ENCODE data around the gene MIEF1.
A peak's percentile ranks its signal among the peaks of the same experiment; 100 is the strongest.

Gene MIEF1

GRCh38 chr22:39532215-39533073 lies 30.4 kb downstream of the MIEF1 start, which contains the start of gene RPS19BP1:
Gene RPS19BP1 (minus strand): TSS chr22:39532748. CDS start chr22:39532738, 10 bp downstream.
- peak; percentile 100 for DNase-seq

DNA sequence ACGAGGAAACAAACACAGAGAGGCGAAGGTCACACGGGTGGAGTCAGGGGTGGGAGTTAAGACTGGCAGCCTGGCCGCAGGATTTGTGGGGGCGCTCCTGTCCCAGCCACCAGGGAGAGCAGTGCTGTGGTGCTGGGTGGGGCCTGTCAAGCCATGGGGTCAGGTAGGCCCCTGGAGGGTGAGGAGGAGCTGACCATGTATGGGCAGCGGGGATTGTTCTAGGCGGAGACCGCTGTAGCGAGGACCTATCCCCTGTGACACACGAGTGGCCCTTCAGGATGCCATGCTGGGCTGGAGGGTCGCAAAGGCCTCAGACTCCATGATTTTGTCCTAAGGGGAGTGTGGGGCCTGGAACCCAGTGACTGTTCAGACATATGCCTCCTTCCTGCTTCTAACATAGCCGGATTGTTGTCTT lies 32.0 kb downstream of the MIEF1 start:
- no peak for DNase-seq

GRCh38 chr22:39534591-39535356 lies 32.7 kb downstream of the MIEF1 start:
- DNase-seq = peak; percentile 61

- no peak for DNase-seq
Observed at GRCh38 chr22:39535357-39535725, 33.3 kb downstream of the MIEF1 start.

DNA sequence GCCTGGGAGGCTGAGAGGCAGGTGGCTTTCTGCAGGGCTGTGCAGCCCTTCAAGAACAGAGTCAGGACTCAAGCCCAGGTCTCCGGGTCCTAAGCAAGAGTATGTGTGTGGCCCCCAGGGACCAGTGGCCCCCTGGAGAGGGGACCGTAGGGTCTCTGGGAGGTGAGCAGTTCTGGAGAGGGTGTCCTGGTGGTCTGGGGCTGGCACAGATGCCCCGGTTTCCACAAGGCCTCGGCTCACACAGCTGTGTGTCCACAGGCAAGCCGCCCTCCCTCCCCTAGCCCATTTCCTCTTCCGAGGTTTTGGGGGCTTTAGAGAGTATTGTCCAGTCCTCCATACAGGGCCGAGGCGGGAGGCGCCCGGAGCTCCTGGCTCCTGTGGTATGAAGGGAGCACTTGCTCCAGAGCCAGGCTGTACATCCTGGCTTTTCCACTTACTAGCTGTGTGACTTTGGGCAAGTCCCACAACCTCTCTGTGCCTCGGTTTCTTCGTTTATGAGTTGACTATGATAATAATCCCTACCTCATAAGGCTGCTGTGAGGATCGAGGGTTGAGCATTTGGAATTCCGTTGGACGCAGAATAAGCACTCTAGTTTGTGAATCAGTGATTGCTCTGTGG lies 33.9 kb downstream of the MIEF1 start:
- no peak for DNase-seq

DNA sequence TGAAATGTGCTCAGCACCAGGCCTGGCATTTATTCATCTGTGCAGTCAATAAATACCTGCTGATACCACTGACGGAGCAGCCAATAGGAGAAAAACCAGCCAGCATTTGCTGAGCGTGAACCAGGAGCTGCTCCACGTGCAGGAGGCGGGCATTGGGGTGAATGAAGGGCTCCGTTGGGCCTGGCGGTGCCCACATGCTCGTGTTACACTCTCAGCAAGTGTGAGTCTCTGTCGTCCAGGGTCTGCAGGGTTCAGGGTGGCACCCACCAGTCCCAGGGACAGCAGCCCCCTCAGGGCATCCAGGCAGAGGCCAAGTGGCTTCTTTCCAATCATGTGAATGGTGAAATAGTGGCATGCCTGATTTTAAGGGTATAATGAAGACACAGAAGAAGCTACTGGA lies 34.6 kb downstream of the MIEF1 start:
- no peak for DNase-seq

DNA sequence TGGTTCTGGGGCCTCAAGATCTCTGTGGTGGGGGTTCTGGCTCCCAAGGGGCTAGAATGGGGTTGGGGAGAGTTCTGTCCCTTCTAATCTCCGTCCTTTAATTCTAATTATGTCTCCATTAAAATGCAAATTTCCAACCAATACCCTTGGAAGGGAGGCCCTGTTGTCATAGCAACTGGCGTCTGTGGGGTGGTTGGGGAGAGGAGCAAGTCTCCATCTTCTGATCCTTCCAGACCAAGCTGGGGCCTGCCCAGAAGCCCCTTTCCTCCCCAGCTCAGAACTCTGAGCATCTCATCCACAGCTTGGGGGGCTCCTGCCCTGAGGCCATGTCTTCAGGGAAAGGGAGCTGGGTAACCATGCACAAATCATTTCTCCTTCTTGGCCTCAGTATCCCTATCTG lies 35.9 kb downstream of the MIEF1 start:
- no peak for DNase-seq

GRCh38 chr22:39543095-39543494 lies 41.0 kb downstream of the MIEF1 start:
- DNase-seq = no peak

DNA sequence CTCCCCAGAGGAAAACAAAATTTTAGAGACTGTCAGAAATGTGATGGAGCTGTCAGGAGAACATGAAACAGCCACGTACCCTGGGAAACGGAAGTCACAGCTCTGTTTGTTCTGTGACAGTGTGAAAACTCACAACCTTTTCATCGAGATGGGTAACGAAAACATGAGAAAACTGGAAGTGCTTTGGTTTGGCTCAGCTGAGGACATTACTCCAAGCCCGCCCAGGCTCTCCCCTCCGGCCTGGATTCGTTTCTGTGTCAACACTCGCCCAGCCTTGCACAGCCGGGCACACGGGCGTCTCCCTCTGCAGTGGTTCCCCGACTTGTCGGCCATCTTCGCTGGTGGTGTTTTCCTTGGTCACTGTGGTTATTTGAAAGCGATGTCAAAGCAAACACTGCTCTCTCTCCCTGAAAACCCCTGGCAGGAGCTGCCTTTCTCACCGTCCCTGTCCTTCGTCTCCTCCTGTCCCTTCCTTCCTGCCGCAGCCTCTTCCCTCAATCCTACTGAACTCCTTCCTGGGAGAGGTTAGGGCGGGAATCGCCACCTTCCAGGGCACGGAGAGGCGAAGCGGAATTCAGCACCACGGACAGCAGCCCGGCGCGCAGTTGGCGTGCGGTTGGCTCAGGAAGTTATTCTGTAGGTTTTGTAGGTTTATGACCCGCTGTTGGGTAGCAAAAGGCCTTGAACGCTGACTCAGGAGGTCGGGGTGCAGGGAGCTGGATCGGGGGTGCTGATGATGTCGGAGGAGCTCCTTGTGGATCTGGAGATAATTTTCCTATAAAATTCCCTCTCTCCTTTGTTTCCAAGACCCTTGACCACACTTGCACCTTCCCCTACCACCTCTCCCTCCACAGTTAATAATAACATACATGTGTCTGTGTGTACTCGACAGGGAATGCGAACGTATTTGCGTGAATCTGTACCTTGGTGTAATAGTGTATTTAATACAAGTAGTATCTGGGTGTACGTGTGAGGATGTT lies 43.6 kb downstream of the MIEF1 start:
- no peak for DNase-seq

- no peak for DNase-seq
Observed at GRCh38 chr22:39546889-39547586, 44.9 kb downstream of the MIEF1 start.

- DNase-seq = no peak
Observed at GRCh38 chr22:39547587-39547947, 45.5 kb downstream of the MIEF1 start.

DNA sequence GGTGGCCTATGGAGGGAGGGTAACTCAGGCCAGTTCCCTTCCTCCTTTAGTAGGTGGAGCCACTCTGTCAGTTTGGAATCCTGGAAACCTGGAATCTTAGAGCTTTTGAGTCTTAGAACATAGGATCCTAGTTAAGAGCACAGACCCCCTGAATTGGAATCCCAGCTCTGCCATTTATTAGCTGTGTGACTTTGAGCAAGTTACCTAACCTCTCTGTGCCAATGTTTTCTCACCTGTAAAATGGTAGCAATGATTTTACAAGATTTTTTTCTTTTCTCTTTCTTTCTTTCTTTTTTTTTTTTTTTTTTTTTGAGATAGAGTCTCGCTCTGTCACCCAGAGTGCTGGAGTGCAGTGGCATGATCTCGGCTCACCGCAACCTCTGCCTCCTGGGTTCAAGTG lies 51.3 kb downstream of the MIEF1 start:
- DNase-seq = no peak

DNA sequence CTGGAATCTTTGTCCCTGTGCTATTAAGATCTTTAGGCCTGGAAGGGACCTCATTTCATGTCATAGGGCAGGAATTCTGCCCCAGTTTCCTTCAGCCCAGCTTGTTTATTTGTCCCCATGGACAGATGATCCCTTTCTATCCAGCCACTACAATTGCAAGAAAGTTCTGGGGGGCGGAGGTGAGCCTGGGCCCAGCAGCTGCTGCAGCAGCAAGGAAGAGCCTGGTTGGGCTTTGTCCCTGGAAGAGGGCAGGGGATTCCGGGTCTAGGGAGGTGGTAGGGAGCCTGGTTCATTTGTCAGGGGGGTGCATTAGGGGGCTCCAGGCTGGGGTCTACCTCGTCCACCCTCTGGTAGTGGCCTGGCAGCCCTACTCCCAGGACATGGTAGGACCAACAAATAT lies 52.1 kb downstream of the MIEF1 start:
- DNase-seq = no peak

- DNase-seq = no peak
Observed at GRCh38 chr22:39556970-39557841, 55.1 kb downstream of the MIEF1 start.

DNA sequence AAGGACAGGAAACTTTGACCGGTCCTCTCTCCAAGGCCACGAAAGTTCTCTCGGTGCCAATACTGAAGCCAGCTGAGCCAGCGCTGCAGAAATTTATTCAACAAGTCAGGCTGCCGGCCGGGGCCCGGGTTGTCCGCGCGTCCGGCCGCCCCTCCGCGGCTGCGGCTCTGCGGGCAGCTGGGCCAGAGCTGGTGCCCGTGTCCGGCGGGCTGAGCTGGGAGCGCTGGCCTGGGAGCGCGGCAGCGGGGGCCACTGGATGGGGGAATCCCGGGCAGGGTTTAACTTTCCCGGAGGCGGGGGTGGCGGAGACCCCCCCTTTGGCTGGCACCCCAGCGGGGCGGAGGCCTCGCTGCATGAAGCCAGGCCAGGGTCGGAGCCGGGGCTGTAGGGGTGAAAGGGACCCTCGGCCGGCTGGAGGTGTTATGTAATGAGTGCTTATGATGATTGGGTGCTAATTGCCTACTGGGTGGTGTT lies 56.2 kb downstream of the MIEF1 start:
- DNase-seq = no peak

GRCh38 chr22:39558950-39559349 lies 56.9 kb downstream of the MIEF1 start:
- DNase-seq = no peak

GRCh38 chr22:39559456-39560105 lies 57.5 kb downstream of the MIEF1 start:
- no peak for DNase-seq

GRCh38 chr22:39560127-39560526 lies 58.0 kb downstream of the MIEF1 start:
- no peak for DNase-seq

GRCh38 chr22:39562839-39563489 lies 60.9 kb downstream of the MIEF1 start:
- DNase-seq = no peak

All from NCI-H1436 (cell line).